ENCODE results near the gene ARID3C. TPM values are rescaled to one million over a fixed set of nuclear protein-coding genes. Genes with fewer than 3 reads are reported as not detected.

ARID3C gene
- total RNA-seq, 1 experiment from 2014 or later: 0.42 TPM

GRCh38 chr9:34599546-34599945, 29.3 kb downstream of the ARID3C start:
- Histone ChIP-seq H3K4me2 (ENCODE audit: low read length) (no peak overlapping the region), H3K4me3 (replicated peaks in 1 of 2; ENCODE audit: low read depth in 1 of 2, low read length in 2 of 2) (no peak overlapping the region), H3K9me2 (ENCODE audit: insufficient read depth) (no peaks in the 10 kb centered on the region), H3K36me3 (ENCODE audit: control insufficient read depth in 1 of 2, insufficient read depth in 2 of 2, low read length in 2 of 2) (no peaks in the 10 kb centered on the region), H3K27ac (ENCODE audit: low read depth, low read length) (no peak overlapping the region), H3K4me1 (ENCODE audit: control insufficient read depth in 1 of 2, insufficient read depth in 2 of 2, low read length in 2 of 2) (no peaks in the 10 kb centered on the region), H3K79me2 (ENCODE audit: insufficient read depth, low read length) (no peaks in the 10 kb centered on the region), H3K9ac (ENCODE audit: low read length) (no peak overlapping the region), H4K20me1 (ENCODE audit: insufficient read depth) (no peaks in the 10 kb centered on the region), H3K9me3 (ENCODE audit: control insufficient read depth in 1 of 2, insufficient read depth in 1 of 2, low read depth in 1 of 2, low read length in 2 of 2) (no peaks in the 10 kb centered on the region), H2AFZ (ENCODE audit: low read depth, low read length, poor library complexity, severe bottlenecking) (no peak overlapping the region), H3K27me3 (ENCODE audit: insufficient read depth, low read length) (no peaks in the 10 kb centered on the region)
- RAD21 ChIA-PET (ENCODE audit: low non-redundant PET in 1 of 2, low total read pairs in 2 of 2, uncharacterized antibody in 2 of 2, unreplicated experiment in 2 of 2): no interaction called here
- POLR2A ChIA-PET: no interaction called here
- BruUV-seq (replicated peaks): no TSS peak
- TF ChIP-seq EGR1 (IDR thresholded peaks at IDR 0.05; ENCODE audit: low read depth) (no peak), SP1 (IDR thresholded peaks at IDR 0.05; ENCODE audit: low read depth) (no peak), ZNF274 (IDR thresholded peaks at IDR 0.05; ENCODE audit: low read depth, low read length) (no peak), REST (IDR thresholded peaks at IDR 0.05; ENCODE audit: low read depth) (no peak), POLR2AphosphoS5 (IDR thresholded peaks at IDR 0.05; ENCODE audit: low read depth, low read length) (no peak), MAX (IDR thresholded peaks at IDR 0.05) (no peak), POLR2A (IDR thresholded peaks at IDR 0.05; ENCODE audit: borderline replicate concordance, extremely low read depth, insufficient read depth, insufficient read length) (no peak), YY1 (IDR thresholded peaks at IDR 0.05; ENCODE audit: extremely low read depth, insufficient replicate concordance, low read depth, low read length) (no peak), CBX3 (IDR thresholded peaks at IDR 0.05; ENCODE audit: low read depth) (no peak), CEBPB (IDR thresholded peaks at IDR 0.05; ENCODE audit: low read depth) (no peak), ZBTB33 (IDR thresholded peaks at IDR 0.05; ENCODE audit: extremely low read depth, insufficient replicate concordance, low read length) (no peak), ATF3 (IDR thresholded peaks at IDR 0.05) (no peak), RAD21 (IDR thresholded peaks at IDR 0.05; ENCODE audit: low read depth) (no peak)
- DNase-seq (ENCODE audit: low read depth, low spot score) (no peak), ATAC-seq (no peak)
- intact Hi-C loops (cut with micrococcal nuclease): loop anchor here (10.0 kb wide), 1 partner anchor 195 kb away; no protein-coding TSS in a partner anchor
- CTCF ChIA-PET: interaction anchor here (0.6 kb wide), 1 partner anchor 196 kb away, joined by 3 read pairs; no protein-coding TSS in a partner anchor

All from HCT116 (cell line).